Colon (tissue), 2 donors: ENCODE measurements around the gene TM9SF4.

Source experiments
- FAIRE-seq: peaks from 2 replicates; lab custom pipeline; 2012; peaks lifted over from hg19 to GRCh38; lab: Jason Lieb, UNC
- donor health status: control.
- donor health status: control.

TM9SF4 gene, protein sequence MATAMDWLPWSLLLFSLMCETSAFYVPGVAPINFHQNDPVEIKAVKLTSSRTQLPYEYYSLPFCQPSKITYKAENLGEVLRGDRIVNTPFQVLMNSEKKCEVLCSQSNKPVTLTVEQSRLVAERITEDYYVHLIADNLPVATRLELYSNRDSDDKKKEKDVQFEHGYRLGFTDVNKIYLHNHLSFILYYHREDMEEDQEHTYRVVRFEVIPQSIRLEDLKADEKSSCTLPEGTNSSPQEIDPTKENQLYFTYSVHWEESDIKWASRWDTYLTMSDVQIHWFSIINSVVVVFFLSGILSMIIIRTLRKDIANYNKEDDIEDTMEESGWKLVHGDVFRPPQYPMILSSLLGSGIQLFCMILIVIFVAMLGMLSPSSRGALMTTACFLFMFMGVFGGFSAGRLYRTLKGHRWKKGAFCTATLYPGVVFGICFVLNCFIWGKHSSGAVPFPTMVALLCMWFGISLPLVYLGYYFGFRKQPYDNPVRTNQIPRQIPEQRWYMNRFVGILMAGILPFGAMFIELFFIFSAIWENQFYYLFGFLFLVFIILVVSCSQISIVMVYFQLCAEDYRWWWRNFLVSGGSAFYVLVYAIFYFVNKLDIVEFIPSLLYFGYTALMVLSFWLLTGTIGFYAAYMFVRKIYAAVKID

DNA sequence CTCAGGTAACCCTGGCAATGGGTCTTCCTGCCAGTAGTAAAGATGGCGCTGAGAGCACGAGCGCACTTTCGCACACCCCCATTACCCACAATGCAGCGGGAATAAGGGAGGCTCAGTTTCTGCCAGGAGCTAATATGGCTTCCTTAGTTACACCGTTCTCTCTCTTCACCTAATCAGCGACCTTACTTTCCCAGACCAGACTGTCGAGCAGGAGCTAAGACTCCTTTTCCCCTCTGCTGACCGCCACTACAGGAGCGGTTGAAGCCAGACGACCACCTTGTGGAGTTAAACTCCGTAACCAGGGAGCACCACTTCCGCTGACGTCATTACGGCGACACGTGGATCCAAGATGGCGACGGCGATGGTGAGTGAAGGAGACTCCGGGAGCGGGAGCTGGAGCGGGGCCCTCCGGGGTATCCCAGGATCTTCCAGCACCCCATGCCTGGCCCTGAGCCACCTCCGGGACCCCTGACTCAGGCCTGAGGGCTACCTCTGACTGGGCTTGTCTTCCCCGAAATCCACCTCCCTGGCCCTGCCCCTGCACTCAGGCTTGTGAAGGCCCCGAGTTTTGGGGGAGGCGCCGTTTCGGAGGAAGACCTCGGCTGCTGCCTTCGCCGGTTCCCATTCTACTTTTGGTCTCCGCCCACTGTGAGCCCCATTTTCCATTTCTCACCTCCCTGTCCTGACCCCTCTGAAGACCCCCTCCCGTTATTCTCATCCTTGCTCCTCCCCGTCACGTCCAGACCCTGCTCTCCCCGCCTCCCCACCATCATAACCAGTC lies at the start of gene TM9SF4:
TM9SF4 (plus strand) TSS at position 323 of the 781 bp plus-strand sequence; CDS start at position 350, 27 bp downstream.
- no peak for FAIRE-seq

DNA sequence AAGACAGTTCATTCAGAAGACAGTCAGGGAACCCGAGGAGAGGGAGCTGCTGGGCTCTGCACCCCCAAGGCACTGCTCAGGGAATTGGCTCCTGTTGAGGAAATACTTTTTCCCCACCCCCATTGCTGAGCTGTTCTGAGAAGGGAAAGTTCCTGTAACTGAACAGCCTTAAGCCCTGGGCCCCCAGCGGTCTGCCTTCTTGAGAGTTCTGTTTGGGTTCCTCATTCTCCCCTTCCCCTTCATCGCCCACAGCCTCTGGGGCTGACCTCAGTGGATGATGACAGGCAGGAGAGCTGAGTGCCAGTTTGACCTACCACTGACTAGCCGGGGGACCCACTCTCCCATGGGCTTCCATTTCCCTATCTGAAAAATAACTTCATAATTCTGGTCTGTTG lies 46.7 kb upstream of the TM9SF4 start:
- FAIRE-seq = no peak

DNA sequence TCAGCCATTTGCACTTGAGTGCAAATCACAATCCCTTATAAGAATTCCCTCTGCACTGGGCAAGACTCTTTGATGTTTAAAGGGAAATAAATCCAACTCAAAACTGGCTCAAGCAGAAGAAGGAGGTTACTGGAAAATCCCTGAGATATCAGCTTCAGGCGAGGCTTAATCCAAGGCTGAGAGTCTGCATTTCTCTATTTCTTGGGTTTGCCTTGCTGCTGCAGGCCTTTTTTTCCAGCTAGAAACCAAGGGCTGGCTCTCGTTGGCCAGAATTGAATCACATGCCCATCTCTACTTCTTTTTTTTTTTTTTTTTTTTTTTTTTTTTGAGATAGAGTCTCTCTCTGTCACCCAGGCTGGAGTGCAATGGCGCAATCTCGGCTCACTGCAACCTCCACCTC lies 45.8 kb upstream of the TM9SF4 start:
- FAIRE-seq = no peak

DNA sequence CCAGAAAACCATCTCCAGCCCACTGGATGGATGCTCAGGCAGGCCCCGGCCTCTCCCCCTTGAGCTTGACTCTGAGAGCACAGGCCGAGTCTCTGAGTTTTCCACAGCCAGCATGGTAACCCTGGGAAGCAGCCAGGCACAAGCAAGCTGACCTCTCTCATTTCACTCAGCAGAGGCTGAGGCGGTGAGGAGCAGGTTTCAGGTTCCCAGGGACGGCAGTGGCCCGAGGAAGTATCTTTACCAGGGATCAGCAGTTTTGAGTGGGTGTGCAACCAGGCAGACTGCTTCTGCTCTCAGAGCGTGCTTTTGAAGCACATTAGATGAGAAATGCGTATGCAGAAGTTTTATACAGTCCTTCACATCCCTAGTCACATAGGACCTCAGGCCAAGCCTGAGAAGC lies 44.8 kb upstream of the TM9SF4 start:
- FAIRE-seq = no peak

DNA sequence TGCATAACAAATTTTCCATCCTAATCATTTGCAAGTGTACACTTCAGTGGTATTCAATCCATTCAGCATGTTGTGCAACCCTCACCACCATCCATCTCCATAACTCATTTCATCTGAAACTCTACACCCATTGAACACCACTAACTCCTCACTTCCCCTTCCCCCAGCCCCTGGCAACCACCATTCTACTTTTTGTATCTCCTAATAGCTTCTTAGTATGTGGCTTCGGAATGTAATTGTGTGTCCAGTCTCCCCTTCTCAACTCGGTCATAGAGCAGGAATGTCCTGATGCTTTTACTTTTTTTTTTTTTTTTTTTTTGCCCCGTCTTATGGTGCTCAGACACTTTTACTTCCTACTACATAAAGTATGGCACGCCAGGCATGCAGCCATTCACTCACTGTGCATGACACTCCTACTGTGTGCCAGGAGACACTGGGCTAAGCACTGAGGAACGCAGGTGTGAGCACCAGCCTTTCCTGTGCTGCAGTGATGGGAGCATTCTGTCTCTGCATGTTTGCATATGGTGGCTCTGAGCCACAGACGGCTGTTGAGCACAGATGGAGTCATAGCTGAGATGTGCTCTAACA lies 42.2 kb upstream of the TM9SF4 start:
- no peak for FAIRE-seq

DNA sequence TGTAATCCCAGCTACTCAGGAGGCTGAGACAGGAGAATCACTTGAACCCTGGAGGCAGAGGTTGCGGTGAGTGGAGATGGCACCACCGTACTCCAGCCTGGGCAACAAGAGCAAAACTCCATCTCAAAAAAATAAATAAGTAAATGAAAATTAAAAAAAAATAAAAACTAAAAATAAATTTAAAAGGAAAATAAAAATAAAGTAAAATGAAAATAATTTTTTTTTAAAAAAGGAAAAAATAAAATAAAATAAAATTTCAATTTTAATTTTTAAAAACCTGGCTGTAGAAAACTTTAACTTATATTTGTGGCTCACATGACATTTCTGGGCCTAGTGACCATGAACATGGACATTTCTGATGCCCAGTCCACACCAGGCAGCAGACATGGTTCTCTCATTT lies 41.3 kb upstream of the TM9SF4 start:
- no peak for FAIRE-seq

DNA sequence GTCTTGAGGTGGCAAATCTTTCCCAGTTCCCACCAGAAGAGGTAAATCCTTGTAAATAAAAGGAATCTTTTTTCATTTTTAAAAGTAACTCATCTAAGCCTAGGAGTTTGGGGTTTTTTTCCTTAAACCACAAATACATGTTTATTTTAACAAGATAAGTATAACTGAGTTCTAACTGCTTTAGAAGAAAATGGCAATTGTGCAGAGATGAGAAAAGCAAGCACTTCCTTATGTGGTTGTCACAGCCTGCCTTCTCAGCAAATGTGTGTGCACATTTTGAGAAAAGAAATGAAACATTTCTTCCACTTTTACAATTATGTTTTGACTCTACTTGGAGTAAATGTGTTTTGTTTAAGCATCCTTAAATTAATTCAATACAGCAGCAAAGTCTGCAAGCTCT lies 39.8 kb upstream of the TM9SF4 start:
- FAIRE-seq = no peak

DNA sequence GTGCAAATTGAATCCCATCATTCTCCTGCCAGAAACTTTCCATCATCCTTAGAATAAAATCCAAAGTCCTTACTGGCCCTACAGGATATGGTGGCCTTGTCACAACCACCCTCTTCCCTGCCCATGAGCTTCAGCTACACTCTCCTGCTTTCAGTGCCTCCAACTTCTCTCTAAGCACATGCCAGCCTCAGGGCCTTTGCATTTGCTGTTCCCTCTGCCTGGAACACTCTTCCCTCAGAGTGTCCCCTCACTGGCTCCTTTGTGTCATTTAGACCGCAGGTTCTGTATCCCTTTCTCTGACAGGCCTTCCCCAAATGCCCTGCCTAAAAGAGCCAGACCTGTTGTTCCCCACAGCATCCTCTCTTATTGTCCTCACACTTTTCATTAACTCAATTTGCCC lies 39.2 kb upstream of the TM9SF4 start:
- FAIRE-seq = no peak

DNA sequence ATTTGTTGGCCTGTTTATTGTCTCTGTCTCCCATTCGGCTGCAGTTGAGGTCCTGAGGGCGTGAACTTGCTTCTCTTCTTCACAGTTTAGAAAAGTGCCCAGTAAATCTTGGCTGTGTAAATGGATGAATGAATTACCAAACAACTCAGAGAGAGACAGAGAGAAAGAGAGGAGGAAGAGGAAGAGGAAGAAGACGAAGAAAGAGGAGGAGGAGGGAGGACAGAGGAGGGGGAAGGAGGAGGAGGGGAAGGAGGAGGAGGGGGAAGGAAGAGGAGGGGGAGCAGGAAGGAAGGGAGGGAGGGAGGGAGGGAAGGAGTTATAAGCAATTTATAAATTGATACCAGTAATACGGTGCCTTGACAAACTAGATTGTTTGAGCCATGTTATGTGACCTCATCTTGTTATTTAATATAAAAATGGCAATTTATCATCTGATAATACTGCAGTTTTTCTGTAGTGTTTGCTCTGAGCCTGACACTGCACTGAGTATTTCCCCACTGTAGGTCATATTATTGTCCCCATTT lies 38.8 kb upstream of the TM9SF4 start:
- no peak for FAIRE-seq

DNA sequence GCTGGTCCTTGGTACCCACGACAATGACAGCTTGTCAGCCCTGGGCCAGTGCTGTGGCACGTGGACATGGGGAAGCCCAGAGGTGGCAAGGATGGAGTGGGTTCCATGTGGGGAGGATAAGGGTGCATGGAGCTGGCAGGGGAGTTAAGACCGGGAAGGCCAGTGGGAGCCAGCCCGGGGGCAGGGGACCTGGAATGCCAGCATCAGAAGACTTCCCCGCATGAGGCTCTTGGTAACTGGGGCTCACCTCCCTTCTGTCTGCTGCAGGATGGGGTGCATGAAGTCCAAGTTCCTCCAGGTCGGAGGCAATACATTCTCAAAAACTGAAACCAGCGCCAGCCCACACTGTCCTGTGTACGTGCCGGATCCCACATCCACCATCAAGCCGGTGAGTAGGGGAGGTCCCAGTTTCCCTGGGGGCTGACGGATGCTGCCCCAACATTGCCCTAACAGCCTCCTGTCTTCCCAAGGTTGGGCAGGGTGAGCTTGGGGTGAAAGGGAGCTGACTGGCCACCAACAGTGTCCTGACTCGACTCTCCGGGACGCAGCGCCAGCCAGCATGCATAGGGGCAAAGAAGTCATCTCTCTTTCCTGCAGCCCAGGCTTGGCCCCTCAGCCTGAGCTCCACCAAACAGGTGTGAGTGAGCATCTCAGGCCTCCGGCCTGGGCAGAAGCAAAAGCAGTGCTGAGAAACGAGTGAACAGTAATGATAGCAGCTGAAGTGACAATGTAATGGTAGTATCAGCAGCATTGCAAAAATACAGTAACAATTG lies 37.9 kb upstream of the TM9SF4 start:
- FAIRE-seq = no peak

DNA sequence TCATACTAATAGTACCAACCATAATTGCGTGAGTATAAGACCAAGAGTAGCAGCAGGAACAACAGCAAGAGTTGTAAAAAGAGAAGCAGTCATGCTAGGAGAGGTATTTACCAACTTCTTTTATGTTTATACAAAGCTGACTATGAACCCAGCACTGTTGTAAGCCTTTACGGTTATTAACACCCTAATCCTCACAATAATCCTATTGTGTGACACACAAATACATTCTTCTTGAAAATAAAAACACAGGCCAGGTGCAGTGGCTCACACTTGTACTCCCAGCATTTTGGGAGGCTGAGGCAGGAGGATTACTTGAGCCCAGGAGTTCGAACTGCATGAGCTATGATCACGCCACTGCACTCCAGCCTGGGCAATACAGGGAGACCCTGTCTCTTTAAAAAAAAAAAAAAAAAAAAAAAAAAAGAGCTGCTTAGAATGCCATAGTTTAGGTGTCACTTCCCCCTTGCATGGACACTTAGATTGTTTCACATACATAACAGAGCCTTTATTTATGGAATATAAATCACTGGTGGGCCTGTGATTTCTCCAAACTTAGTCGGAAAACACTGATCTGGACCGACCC lies 37.3 kb upstream of the TM9SF4 start:
- no peak for FAIRE-seq

DNA sequence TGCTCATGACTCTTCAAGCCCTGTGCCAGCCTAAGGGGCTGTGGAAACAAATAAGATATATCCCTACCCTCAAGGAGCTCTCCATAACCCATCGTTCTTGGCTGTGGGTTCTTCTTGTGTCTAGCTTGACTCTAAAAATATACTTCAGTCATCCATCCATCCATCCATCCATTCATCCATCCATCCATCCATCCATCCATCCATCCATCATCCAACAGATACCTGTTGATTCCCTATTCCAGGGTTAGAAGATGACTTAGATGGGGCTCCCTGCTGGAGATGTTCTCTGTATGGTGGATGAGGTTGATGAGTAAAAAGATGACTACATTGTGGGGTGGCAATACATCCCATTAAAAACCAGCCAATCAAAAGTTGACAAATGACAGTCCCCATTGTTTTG lies 34.0 kb upstream of the TM9SF4 start:
- no peak for FAIRE-seq

DNA sequence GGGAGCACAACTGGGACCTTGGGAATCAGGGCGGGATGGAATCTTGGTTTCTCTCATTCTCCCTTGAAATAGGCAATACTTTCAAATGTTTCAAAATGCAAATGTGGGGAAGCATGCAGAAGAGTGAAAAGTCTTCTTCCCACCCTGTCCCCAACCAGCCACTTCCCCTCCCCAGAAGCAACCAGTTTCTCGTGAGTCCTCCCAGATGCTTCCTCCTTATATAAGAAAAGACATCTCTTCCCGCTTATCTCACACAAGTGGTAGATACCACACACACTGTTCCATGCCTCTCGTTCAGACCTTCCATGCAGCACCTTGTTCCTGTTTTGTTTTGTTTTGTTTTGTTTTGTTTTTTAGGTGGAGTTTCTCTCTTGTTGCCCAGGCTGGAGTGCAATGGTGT lies 32.3 kb upstream of the TM9SF4 start:
- no peak for FAIRE-seq

DNA sequence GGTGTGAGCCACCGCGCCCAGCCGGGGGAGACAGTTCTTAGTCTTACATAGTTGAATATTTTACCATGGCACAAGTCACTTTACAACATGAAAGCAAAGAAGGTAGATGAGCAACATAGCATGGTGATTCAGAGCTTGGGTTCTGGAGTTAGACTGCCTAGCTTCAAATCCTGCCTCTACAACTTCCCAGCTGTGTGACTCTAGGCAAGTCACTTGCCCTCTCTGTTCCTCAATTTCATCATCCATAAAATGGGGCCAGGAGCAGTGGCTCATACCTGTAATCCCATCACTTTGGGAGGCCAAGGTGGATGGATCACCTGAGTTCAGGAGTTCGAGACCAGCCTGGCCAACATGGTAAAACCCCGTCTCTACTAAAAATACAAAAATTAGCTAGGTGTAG lies 31.2 kb upstream of the TM9SF4 start:
- no peak for FAIRE-seq

DNA sequence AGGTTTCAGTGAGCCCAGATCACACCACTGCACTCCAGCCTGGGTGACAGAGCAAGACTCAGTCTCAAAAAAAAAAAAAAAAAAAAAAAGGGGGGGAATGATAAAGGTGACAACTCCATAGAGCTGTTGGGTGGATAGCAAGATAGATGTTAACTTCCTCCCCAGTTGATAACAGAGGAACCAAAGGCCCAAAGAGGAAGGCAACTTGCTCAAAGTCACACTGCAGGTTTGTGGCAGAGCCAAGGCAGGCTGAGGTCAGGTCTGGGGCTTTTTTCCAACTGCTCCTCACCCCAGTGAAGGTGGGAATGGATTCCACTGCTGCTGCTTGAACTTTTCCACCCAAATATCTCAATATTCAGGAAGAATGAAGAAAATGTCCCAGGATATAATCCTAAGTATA lies 30.7 kb upstream of the TM9SF4 start:
- no peak for FAIRE-seq

DNA sequence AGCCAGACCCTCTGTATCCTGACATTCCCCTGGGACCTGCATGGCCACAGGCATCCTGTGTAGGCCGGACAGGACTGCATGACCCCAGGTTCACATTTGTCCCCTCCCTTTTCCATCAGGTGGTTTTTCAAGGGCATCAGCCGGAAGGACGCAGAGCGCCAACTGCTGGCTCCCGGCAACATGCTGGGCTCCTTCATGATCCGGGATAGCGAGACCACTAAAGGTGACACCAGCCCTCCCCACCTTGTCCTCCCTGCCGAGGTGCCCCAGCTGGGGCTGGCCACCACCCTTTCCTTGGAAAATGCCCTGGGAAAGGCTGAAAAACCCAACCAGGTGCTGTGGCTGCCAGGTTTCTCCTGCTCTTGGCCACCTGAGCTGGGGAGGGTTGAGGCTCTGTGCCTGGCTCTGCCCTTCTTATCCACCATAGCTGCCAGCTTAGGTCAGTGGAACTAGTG lies 29.8 kb upstream of the TM9SF4 start:
- FAIRE-seq = no peak

DNA sequence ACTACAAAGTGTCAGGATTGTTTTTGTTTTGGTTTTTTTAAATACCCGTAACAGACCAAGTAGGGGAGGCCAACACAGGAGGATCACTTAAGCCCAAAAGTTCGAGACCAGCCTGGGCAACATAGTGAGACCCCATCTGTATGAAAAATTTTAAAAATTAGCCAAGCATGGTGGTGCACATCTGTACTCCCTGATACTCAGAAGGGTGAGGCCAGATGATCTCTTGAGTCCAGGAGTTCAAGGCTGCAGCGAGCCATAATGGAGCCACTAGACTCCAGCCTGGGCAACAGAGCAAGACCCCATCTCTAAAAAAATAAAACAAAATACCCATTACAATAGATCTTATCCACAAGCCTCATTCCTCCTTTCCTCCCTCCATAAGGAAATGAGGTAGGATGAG lies 28.7 kb upstream of the TM9SF4 start:
- no peak for FAIRE-seq

DNA sequence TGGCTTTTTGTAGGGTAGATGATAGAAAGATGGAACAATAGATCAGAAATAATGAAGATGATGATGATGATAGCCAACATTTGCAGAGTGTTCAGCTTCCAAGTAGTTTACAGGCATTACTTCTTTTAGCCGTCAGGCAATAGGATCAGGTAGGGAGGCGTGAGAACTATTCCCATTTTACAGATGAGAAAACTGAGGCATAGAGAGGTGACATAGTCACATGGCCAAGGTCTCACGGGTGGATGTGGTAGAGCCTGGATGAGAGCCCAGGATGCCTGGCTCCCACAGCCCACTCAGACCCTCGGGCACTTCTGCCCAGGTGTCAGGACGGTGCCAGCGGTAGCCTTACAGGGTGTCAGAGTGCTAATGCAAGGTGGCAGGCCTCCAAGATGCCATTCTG lies 26.0 kb upstream of the TM9SF4 start:
- FAIRE-seq = no peak

DNA sequence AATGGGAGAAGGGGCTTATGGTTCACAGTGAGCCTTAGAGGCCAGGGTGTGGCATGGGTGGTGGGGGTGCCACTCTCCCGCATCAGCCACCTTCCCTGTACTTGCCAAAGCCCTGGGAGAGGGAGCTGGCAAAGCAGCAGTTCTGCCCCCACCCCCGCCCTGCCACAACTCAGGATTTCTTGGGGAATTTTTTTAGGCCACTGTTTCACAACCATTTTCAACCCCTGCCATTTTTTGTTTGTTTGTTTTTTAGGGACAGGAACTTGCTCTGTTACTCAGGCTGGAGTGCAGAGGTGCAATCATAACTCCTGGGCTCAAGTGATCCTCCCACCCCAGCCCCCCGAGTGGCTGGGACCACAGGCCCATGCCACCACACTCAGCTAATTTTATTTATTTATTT lies 22.4 kb upstream of the TM9SF4 start:
- no peak for FAIRE-seq

DNA sequence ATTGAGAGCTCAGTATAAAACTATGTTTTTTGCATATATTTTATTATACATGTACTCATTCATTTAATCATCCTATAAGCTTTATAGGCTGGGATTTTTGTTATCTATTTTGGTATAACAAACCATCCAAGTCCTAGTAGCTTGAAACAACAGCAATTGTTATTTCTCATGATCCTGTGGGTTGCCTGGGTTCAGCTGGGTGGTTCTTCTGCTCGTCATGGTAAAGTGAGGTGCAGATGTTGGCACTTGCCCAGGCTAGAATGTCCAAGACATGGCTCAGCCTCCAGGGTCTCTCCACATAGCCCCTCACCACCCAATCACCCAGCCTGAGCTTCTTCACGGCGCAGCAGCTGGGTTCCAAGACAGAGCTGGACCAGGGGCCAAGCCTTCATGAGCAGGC lies 20.8 kb upstream of the TM9SF4 start:
- no peak for FAIRE-seq

DNA sequence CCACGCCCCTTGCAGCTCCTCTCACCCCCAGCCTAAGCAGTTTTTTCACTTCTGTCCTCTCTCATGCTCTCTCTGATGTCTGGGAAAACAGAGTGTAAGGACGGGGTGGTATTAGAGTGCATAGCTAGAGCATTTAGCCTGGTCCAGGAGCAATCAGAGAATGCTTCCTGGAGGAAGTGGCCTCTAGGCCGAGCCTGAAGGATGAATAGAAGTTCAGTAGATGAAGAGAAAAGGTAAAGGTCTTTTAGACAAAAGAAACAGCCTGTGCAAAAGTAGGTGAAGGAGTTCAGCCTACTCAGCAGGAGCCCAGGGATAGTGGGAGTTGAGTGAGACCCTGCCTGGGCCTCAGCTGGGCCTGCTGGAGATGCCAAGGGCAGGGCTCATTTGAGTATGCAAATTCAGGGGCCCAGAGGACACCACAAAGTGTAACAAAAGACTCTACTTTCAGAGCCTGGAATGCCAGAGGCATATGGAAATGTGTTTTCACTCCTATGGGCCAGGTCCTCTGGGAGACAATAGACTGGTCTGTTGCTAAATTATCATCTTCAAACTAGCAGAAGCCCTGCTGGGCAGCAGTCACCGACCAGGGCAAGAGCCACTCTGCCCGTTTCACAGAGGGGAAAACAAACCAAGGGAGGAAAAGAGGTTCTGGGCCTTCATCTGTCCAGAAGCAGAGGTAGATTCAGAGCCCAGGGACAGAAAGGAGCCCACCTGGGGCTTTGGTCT lies 19.7 kb upstream of the TM9SF4 start:
- no peak for FAIRE-seq
